GM12892 (cell line): ENCODE data around the gene RAP1GAP.
A peak's percentile ranks its signal among the peaks of the same experiment; 100 is the strongest.

Source experiments
- DNase-seq: peaks from one replicate; pipeline ENCODE4 v3.0.0; 2011; ENCODE audit not compliant: insufficient read length
- FAIRE-seq: peaks from 2 replicates; lab custom pipeline; 2011; peaks lifted over from hg19 to GRCh38; lab: Jason Lieb, UNC
- POLR2A ChIP-seq: IDR thresholded peaks from 2 replicates; pipeline ENCODE4 v1.6.1; 2011; ENCODE audit warnings: low read depth, low read length, control low read depth
- POLR2AphosphoS5 ChIP-seq: IDR thresholded peaks from 2 replicates; pipeline ENCODE4 v1.6.1; 2011; ENCODE audit warnings: low read depth, low read length, control low read depth
- TAF1 ChIP-seq: IDR thresholded peaks from 2 replicates; pipeline ENCODE4 v1.6.1; 2011; ENCODE audit warnings: low read depth, mild to moderate bottlenecking, control low read depth, low read length, borderline replicate concordance

RAP1GAP gene

GRCh38 chr1:21655748-21656147, 13.4 kb downstream of the RAP1GAP start:
- no peak for DNase-seq
- no peak for TF ChIP-seq POLR2AphosphoS5
- TF ChIP-seq POLR2A, result no peak
- FAIRE-seq, result no peak

- FAIRE-seq (no peak), DNase-seq (no peak)
- TF ChIP-seq POLR2A (no peak), POLR2AphosphoS5 (no peak), TAF1 (no peak)
Observed at GRCh38 chr1:21655259-21655658, 13.9 kb downstream of the RAP1GAP start.

GRCh38 chr1:21654209-21654608, 14.9 kb downstream of the RAP1GAP start:
- TF ChIP-seq POLR2A (no peak), POLR2AphosphoS5 (no peak)
- FAIRE-seq (no peak), DNase-seq (no peak)

GRCh38 chr1:21653744-21654100, 15.4 kb downstream of the RAP1GAP start:
- TF ChIP-seq POLR2A (no peak), TAF1 (no peak), POLR2AphosphoS5 (no peak)
- FAIRE-seq (no peak), DNase-seq (no peak)

GRCh38 chr1:21652937-21653743, 16.0 kb downstream of the RAP1GAP start:
- FAIRE-seq, result no peak
- no peak for DNase-seq

GRCh38 chr1:21652101-21652936, 16.8 kb downstream of the RAP1GAP start:
- no peak for DNase-seq
- TF ChIP-seq POLR2A, result no peak
- no peak for FAIRE-seq

More at GRCh38 chr1:21652937-21653743, 16.0 kb downstream of the RAP1GAP start:
- TF ChIP-seq POLR2A (no peak), TAF1 (no peak), POLR2AphosphoS5 (no peak)

- FAIRE-seq (no peak), DNase-seq (no peak)
- TF ChIP-seq POLR2AphosphoS5 (no peak), POLR2A (no peak), TAF1 (no peak)
Observed at GRCh38 chr1:21651214-21652042, 17.7 kb downstream of the RAP1GAP start.

GRCh38 chr1:21650400-21650799, 18.8 kb downstream of the RAP1GAP start:
- FAIRE-seq (no peak), DNase-seq (no peak)
- no peak for TF ChIP-seq POLR2A
- TF ChIP-seq POLR2AphosphoS5, result no peak
- TF ChIP-seq TAF1, result no peak

GRCh38 chr1:21649315-21649714, 19.8 kb downstream of the RAP1GAP start:
- DNase-seq (no peak), FAIRE-seq (no peak)
- TF ChIP-seq POLR2AphosphoS5, result no peak
- no peak for TF ChIP-seq TAF1
- no peak for TF ChIP-seq POLR2A

- DNase-seq (no peak), FAIRE-seq (no peak)
- TF ChIP-seq TAF1 (no peak), POLR2A (no peak), POLR2AphosphoS5 (no peak)
Observed at GRCh38 chr1:21648791-21649190, 20.4 kb downstream of the RAP1GAP start.

- FAIRE-seq (no peak), DNase-seq (no peak)
- TF ChIP-seq POLR2A, result no peak
Observed at GRCh38 chr1:21648352-21648730, 20.8 kb downstream of the RAP1GAP start.

GRCh38 chr1:21647431-21648351, 21.5 kb downstream of the RAP1GAP start:
- FAIRE-seq (peak; percentile 42), DNase-seq (peak; percentile 56)
- TF ChIP-seq POLR2A, result no peak
- TF ChIP-seq TAF1, result no peak
- TF ChIP-seq POLR2AphosphoS5, result no peak
